GM23338 (cell line): ENCODE results near the gene POFUT2.

Experiments used
- EZH2 ChIP-seq: fragments of 200-600 bp; sonication (generic); IDR thresholded peaks from one replicate; pipeline ENCODE4 v1.8.0; 2017; ENCODE audit warnings: antibody characterized with exemption, mild to moderate bottlenecking, low read depth; ENCODE audit not compliant: unreplicated experiment
- POLR2AphosphoS5 ChIP-seq: IDR thresholded peaks from 2 replicates; pipeline ENCODE4 v1.6.1; 2016; ENCODE audit warnings: antibody characterized with exemption, low read depth
- TF ChIP-seq, protein P1 (sequence below), 2 experiments: fragments of 200-600 bp in 1 of 2; sonication (generic) in 1 of 2; conservative IDR thresholded peaks; 2 replicates each; pipeline versions ENCODE4 v1.5.1 to v1.6.1; 2016 to 2017; ENCODE audit warnings: antibody characterized with exemption in 2 of 2, low read depth in 2 of 2, mild to moderate bottlenecking in 2 of 2, moderate library complexity in 1 of 2

DNA sequence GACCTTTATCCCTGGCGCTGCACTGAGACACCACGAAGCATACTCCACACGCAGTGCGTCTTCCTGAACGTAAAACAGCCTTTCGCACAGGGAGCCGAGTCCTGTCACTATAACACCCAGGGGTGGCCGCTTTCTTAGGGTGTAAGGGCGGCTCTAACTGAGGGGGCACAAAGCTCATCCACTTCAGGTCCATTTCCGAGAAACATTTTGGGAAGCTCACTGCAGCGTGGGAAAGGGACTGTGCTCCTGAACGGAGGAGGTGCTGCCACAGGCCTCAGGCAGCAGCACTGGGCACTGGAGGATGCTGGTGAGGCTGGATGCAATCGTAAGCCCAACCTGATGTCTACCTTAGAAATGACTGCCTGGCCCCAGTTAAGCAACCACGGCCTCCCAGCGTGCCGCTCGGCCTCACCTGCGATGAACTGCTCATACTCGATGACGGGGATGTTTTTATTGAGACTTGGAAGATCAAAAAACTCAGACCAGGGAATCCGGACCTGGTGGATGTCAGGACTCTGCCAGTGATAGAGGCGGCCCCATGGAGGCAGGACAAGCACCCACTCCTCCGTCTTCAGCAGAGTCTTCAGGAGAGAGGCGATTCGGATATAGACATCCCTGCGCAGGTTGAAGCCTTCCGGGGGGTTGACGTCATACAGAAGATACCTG lies 2.3 kb downstream of the POFUT2 start:
- TF ChIP-seq, protein P1, sequence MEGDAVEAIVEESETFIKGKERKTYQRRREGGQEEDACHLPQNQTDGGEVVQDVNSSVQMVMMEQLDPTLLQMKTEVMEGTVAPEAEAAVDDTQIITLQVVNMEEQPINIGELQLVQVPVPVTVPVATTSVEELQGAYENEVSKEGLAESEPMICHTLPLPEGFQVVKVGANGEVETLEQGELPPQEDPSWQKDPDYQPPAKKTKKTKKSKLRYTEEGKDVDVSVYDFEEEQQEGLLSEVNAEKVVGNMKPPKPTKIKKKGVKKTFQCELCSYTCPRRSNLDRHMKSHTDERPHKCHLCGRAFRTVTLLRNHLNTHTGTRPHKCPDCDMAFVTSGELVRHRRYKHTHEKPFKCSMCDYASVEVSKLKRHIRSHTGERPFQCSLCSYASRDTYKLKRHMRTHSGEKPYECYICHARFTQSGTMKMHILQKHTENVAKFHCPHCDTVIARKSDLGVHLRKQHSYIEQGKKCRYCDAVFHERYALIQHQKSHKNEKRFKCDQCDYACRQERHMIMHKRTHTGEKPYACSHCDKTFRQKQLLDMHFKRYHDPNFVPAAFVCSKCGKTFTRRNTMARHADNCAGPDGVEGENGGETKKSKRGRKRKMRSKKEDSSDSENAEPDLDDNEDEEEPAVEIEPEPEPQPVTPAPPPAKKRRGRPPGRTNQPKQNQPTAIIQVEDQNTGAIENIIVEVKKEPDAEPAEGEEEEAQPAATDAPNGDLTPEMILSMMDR (conservative IDR thresholded peaks at IDR 0.05; ENCODE audit: low read depth in 2 of 2) = no peak
- TF ChIP-seq POLR2AphosphoS5 (no peak), EZH2 (no peak)
